Lung (tissue), 12 donors: ENCODE data around the gene KIF18B. TPM values are rescaled to one million over a fixed set of nuclear protein-coding genes. Genes with fewer than 3 reads are reported as not detected.

ENCODE experiments used
- ATAC-seq: fragments of 200-7000 bp; cut with Tn5 transposase; one replicate; pipeline ENCODE4 v1.9.1; 2020; ENCODE audit warnings: moderate number of reproducible peaks; ENCODE audit not compliant: insufficient read depth, low FRiP score
- DNase-seq, 3 donors: peaks; one replicate each; pipeline ENCODE4 v3.0.0-alpha.2; 2013 to 2017
- H3K27ac ChIP-seq, 2 donors: one replicate each; pipeline ENCODE4 v1.5.1; 2013; ENCODE audit warnings: mild to moderate bottlenecking in 2 of 2, moderate library complexity in 2 of 2, control low read depth in 1 of 2, inconsistent platforms in 1 of 2, low read depth in 1 of 2, low read length in 1 of 2
- H3K27me3 ChIP-seq, 3 donors: one replicate each; pipeline ENCODE4 v1.5.1; 2013; ENCODE audit warnings: low read length in 2 of 3; ENCODE audit not compliant: control insufficient read depth in 3 of 3, insufficient read depth in 3 of 3
- H3K36me3 ChIP-seq, 4 donors: one replicate each; pipeline ENCODE4 v1.5.1; 2013; ENCODE audit warnings: low read length in 4 of 4, mild to moderate bottlenecking in 1 of 4, moderate library complexity in 1 of 4; ENCODE audit not compliant: control insufficient read depth in 4 of 4, insufficient read depth in 4 of 4
- H3K4me1 ChIP-seq, 5 donors: one replicate each; pipeline ENCODE4 v1.5.1; 2013; ENCODE audit warnings: low read length in 5 of 5, mild to moderate bottlenecking in 2 of 5, moderate library complexity in 1 of 5; ENCODE audit not compliant: control insufficient read depth in 5 of 5, insufficient read depth in 5 of 5
- H3K4me3 ChIP-seq: one replicate; pipeline ENCODE4 v1.5.1; 2013; ENCODE audit warnings: mild to moderate bottlenecking, control low read depth, moderate library complexity
- H3K9ac ChIP-seq, 2 donors: one replicate each; pipeline ENCODE4 v1.5.1; 2013; ENCODE audit warnings: low read length in 2 of 2, control low read depth in 1 of 2; ENCODE audit not compliant: insufficient read depth in 1 of 2
- H3K9me3 ChIP-seq, 4 donors: one replicate each; pipeline ENCODE4 v1.5.1; 2013; ENCODE audit warnings: low read length in 3 of 4, mild to moderate bottlenecking in 1 of 4, moderate library complexity in 1 of 4; ENCODE audit not compliant: control insufficient read depth in 4 of 4, insufficient read depth in 3 of 4
- CTCF ChIP-seq: IDR thresholded peaks from 2 replicates; pipeline ENCODE4 v1.5.1; 2012; ENCODE audit warnings: mild to moderate bottlenecking; ENCODE audit errors: control extremely low read depth, extremely low read depth
- WGBS, 2 donors: extraction: QIAGEN DNeasy Blood & Tissue Kit; methylation state at CpG; one replicate each; pipeline ENCODE4 v1.1.7; 2013; 5-methylcytosine and 5-hydroxymethylcytosine counted together
- polyA plus RNA-seq, 2 donors: library from polyadenylated mRNA; stranded (reverse); fragments of 200-250 nt; gene quantifications; one replicate each; pipeline ENCODE4 v1.2.1, GENCODE V29; 2013
- total RNA-seq, 2 donors: library from RNA; depleted of rRNA in 1 of 2; stranded (reverse); fragments of >200 nt in 1 of 2; gene quantifications; one replicate each; pipeline ENCODE4 v1.2.1, GENCODE V29; 2014 to 2021
- donor health status: control.
- donor health status: control.
- donor health status: Bipolar disorder and iron deficiency.
- donor health status: healthy.
- donor health status: DM: yes; HTN: yes; CAD: no.

Gene KIF18B
- total and polyA plus RNA-seq, 4 donors = 0.70 to 1.4 (median 0.83) TPM

GRCh38 chr17:44972953-44973352, 25.4 kb upstream of the KIF18B start:
- H3K4me1 ChIP-seq = peaks cover 3 to 34% (median 8%) of the 10 kb centered on the region in 5 donors
- no peak overlapping the region for H3K27ac ChIP-seq
- H3K9me3 ChIP-seq = no peaks in the 10 kb centered on the region
- WGBS, 2 donors = 90 to 92% methylated on average over 6 of the region's 6 CpGs
- DNase-seq (no peak), ATAC-seq (no peak)
- peaks cover 0 to 39% (median 2%) of the 10 kb centered on the region in 3 donors for H3K27me3 ChIP-seq
- TF ChIP-seq CTCF = no peak
- H3K9ac ChIP-seq = no peak overlapping the region
- H3K4me3 ChIP-seq = no peak overlapping the region
- no peaks in the 10 kb centered on the region for H3K36me3 ChIP-seq

- 71 to 74% methylated on average over 8 of the region's 8 CpGs for WGBS, 2 donors
- H3K36me3 ChIP-seq = no peaks in the 10 kb centered on the region
- ATAC-seq (no peak), DNase-seq (no peak)
- no peak overlapping the region for H3K4me3 ChIP-seq
- no peak for TF ChIP-seq CTCF
- no peak overlapping the region for H3K27ac ChIP-seq
- H3K9me3 ChIP-seq = no peaks in the 10 kb centered on the region
- H3K9ac ChIP-seq = no peak overlapping the region
- H3K27me3 ChIP-seq = peaks cover 0 to 41% (median 8%) of the 10 kb centered on the region in 3 donors
- H3K4me1 ChIP-seq = peaks cover 0 to 32% (median 11%) of the 10 kb centered on the region in 5 donors
Measured at GRCh38 chr17:44971776-44972483, 24.4 kb upstream of the KIF18B start.

- ATAC-seq (no peak), DNase-seq (peak; percentile 56 to 79 (median 63))
- 1% methylated on average over 50 to 55 of the region's 55 CpGs for WGBS, 2 donors
- Histone ChIP-seq H3K27ac (peak overlapping the region in 1 of 2 donors; percentile 59), H3K9me3 (no peaks in the 10 kb centered on the region), H3K4me1 (peaks cover 0 to 31% (median 14%) of the 10 kb centered on the region in 5 donors), H3K9ac (peak overlapping the region in 1 of 2 donors; percentile 4), H3K36me3 (no peaks in the 10 kb centered on the region), H3K4me3 (peak overlapping the region; percentile 10), H3K27me3 (peaks cover 0 to 58% (median 23%) of the 10 kb centered on the region in 3 donors)
- no peak for TF ChIP-seq CTCF
Measured at GRCh38 chr17:44970136-44970741, 22.7 kb upstream of the KIF18B start.
